Smooth muscle cell (in vitro differentiated cells): ENCODE results near the gene R3HDM2. TPM values are rescaled to one million over a fixed set of nuclear protein-coding genes. Genes with fewer than 3 reads are reported as not detected.

Experiments
- DNase-seq: peaks from one replicate; lab custom pipeline; 2025; ENCODE audit not compliant: unreplicated experiment; lab: John Stamatoyannopoulos, UW
- H2AFZ ChIP-seq: fragments of 200-600 bp; sonication (generic); 2 replicates; pipeline ENCODE4 v1.6.0; 2016; ENCODE audit warnings: antibody characterized with exemption, low read depth, mild to moderate bottlenecking
- H3F3A ChIP-seq: fragments of 200-600 bp; sonication (generic); 2 replicates; pipeline ENCODE4 v1.6.0; 2017; ENCODE audit warnings: antibody characterized with exemption, low read depth
- H3K27ac ChIP-seq: fragments of 200-600 bp; sonication (generic); 2 replicates; pipeline ENCODE4 v1.5.1; 2016; ENCODE audit warnings: low read depth, mild to moderate bottlenecking
- H3K27me3 ChIP-seq: fragments of 200-600 bp; sonication (generic); 2 replicates; pipeline ENCODE4 v1.6.1; 2016; ENCODE audit warnings: low read depth, mild to moderate bottlenecking
- H3K36me3 ChIP-seq: fragments of 200-600 bp; sonication (generic); 2 replicates; pipeline ENCODE4 v1.5.1; 2016; ENCODE audit warnings: low read depth
- H3K4me1 ChIP-seq: fragments of 200-600 bp; sonication (generic); 2 replicates; pipeline ENCODE4 v1.5.1; 2016; ENCODE audit warnings: low read depth
- H3K4me2 ChIP-seq: fragments of 200-600 bp; sonication (generic); 2 replicates; pipeline ENCODE4 v1.6.0; 2016; ENCODE audit warnings: mild to moderate bottlenecking
- H3K4me3 ChIP-seq: fragments of 200-600 bp; sonication (generic); 2 replicates; pipeline ENCODE4 v1.5.1; 2016; ENCODE audit warnings: mild to moderate bottlenecking
- H3K79me2 ChIP-seq: fragments of 200-600 bp; sonication (generic); 2 replicates; pipeline ENCODE4 v1.6.0; 2016; ENCODE audit warnings: low read depth, mild to moderate bottlenecking
- H3K9ac ChIP-seq: fragments of 200-600 bp; sonication (generic); 2 replicates; pipeline ENCODE4 v1.6.0; 2016; ENCODE audit warnings: low read depth
- H3K9me3 ChIP-seq: fragments of 200-600 bp; sonication (generic); replicated peaks from 2 replicates; pipeline ENCODE4 v1.5.1; 2016; ENCODE audit warnings: low read depth
- H4K20me1 ChIP-seq: fragments of 200-600 bp; sonication (generic); 2 replicates; pipeline ENCODE4 v1.6.0; 2016; ENCODE audit warnings: low read depth
- WGBS: methylation state at CpG from one replicate; pipeline ENCODE4 v1.1.7; 2016; ENCODE audit warnings: low lambda C conversion rate; 5-methylcytosine and 5-hydroxymethylcytosine counted together
- polyA plus RNA-seq: library from polyadenylated mRNA; unstranded; fragments of >200 nt; fragmentation: Nextera tagmentation; extraction: Ambion mirVana; gene quantifications from 2 replicates; pipeline ENCODE4 v1.2.1, GENCODE V29; 2016
- small RNA-seq: library from RNA; depleted of rRNA; stranded (forward); fragments of <200 nt; gene quantifications from one replicate; pipeline ENCODE3, GENCODE V24; 2014
- total RNA-seq: library from RNA; depleted of rRNA; stranded (reverse); fragments of >200 nt; gene quantifications from 2 replicates; pipeline ENCODE4 v1.2.3, GENCODE V29; 2014
- TF ChIP-seq, protein P1 (sequence below): fragments of 200-600 bp; sonication (generic); IDR thresholded peaks from 2 replicates; pipeline ENCODE4 v1.5.1; 2017; ENCODE audit warnings: borderline replicate concordance, mild to moderate bottlenecking, antibody characterized with exemption; ENCODE audit not compliant: insufficient read depth, poor library complexity, severe bottlenecking

Gene R3HDM2
- total and polyA plus RNA-seq, 2 experiments from 2014 or later = 12.2 to 16.0 TPM

DNA sequence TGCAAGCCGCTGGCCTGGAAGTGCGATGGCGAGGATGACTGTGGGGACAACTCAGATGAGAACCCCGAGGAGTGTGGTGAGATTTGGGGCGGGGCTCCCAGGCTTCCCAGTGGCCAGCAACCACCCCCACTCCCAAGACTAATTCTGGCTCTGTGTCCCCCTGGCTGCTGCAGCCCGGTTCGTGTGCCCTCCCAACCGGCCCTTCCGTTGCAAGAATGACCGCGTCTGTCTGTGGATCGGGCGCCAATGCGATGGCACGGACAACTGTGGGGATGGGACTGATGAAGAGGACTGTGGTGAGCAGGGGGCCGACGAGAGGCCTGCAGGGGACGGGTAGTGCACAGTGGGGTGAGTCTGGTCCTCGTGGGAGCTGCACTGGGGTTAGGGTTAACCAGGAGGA is 226.4 kb downstream of the R3HDM2 start:
- H3F3A ChIP-seq = no peaks in the 10 kb centered on the region
- H3K27ac ChIP-seq = no peak overlapping the region
- H2AFZ ChIP-seq = no peak overlapping the region
- H3K4me3 ChIP-seq = no peak overlapping the region
- peaks cover 21% of the 10 kb centered on the region for H4K20me1 ChIP-seq
- H3K9ac ChIP-seq = no peak overlapping the region
- H3K9me3 ChIP-seq = no peaks in the 10 kb centered on the region
- TF ChIP-seq, protein P1, sequence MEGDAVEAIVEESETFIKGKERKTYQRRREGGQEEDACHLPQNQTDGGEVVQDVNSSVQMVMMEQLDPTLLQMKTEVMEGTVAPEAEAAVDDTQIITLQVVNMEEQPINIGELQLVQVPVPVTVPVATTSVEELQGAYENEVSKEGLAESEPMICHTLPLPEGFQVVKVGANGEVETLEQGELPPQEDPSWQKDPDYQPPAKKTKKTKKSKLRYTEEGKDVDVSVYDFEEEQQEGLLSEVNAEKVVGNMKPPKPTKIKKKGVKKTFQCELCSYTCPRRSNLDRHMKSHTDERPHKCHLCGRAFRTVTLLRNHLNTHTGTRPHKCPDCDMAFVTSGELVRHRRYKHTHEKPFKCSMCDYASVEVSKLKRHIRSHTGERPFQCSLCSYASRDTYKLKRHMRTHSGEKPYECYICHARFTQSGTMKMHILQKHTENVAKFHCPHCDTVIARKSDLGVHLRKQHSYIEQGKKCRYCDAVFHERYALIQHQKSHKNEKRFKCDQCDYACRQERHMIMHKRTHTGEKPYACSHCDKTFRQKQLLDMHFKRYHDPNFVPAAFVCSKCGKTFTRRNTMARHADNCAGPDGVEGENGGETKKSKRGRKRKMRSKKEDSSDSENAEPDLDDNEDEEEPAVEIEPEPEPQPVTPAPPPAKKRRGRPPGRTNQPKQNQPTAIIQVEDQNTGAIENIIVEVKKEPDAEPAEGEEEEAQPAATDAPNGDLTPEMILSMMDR = no peak
- H3K36me3 ChIP-seq = no peaks in the 10 kb centered on the region
- no peaks in the 10 kb centered on the region for H3K79me2 ChIP-seq
- 98% methylated on average over 19 of the region's 19 CpGs for WGBS
- H3K4me1 ChIP-seq = no peaks in the 10 kb centered on the region
- DNase-seq = no peak
- H3K27me3 ChIP-seq = no peaks in the 10 kb centered on the region
- H3K4me2 ChIP-seq = no peak overlapping the region

DNA sequence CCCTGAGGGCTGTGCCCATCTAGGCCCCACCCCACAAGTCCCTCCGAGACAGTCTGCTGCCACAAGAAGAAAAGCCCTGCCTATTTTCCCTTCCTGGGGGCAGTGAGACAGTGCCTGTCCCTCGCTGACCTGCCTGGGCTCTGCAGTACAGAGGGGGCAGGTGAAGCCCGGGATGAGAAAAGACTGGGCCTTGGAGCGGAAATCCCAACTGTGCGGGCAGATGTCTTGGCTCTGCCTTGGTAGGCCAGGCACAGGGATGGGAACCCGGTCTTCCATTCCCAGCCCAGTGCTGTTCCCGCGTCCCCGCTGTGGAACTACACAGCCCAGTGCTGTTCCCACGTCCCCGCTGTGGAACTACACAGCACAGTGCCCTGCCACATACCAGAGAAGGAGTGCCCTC is 227.1 kb downstream of the R3HDM2 start:
- no peaks in the 10 kb centered on the region for H3K36me3 ChIP-seq
- H3K9ac ChIP-seq = no peak overlapping the region
- H2AFZ ChIP-seq = no peak overlapping the region
- no peaks in the 10 kb centered on the region for H3K4me1 ChIP-seq
- no peak for DNase-seq
- H3K4me2 ChIP-seq = no peak overlapping the region
- TF ChIP-seq, protein P1 = no peak
- H3K4me3 ChIP-seq = no peak overlapping the region
- no peaks in the 10 kb centered on the region for H3K79me2 ChIP-seq
- no peaks in the 10 kb centered on the region for H3K27me3 ChIP-seq
- peaks cover 19% of the 10 kb centered on the region for H4K20me1 ChIP-seq
- H3K9me3 ChIP-seq = no peaks in the 10 kb centered on the region
- H3K27ac ChIP-seq = no peak overlapping the region
- 90% methylated on average over 11 of the region's 11 CpGs for WGBS
- no peaks in the 10 kb centered on the region for H3F3A ChIP-seq

Small RNA genes lying within 50 kb of the gene (small RNA-seq; reads per million reads assigned to genes)
- not detected for gene RNU6-879P

Other genes starting within 250 kb of the R3HDM2 start
- gene NXPH4, start 214.2 kb downstream of the R3HDM2 start, total RNA-seq = 1.6 and 3.9 TPM in 2 replicates
- gene NXPH4, start 214.2 kb downstream of the R3HDM2 start, polyA plus RNA-seq = 8.5 and 10.7 TPM in 2 replicates
- gene SHMT2, start 201.3 kb downstream of the R3HDM2 start, total RNA-seq = 82.1 and 117 TPM in 2 replicates
- gene SHMT2, start 201.3 kb downstream of the R3HDM2 start, polyA plus RNA-seq = 107 TPM in 2 replicates
- 1.4 TPM in 1 of 2 replicates, not detected in the other for gene STAC3, start 179.9 kb downstream of the R3HDM2 start, total RNA-seq
- not detected in 2 replicates for gene STAC3, start 179.9 kb downstream of the R3HDM2 start, polyA plus RNA-seq
- gene INHBC, start 3.7 kb upstream of the R3HDM2 start, total RNA-seq = not detected in 2 replicates
- 0.42 TPM in 1 of 2 replicates, not detected in the other for gene INHBC, start 3.7 kb upstream of the R3HDM2 start, polyA plus RNA-seq
- 5.4 and 11.5 TPM in 2 replicates for gene INHBE, start 24.3 kb upstream of the R3HDM2 start, total RNA-seq
- gene INHBE, start 24.3 kb upstream of the R3HDM2 start, polyA plus RNA-seq = 2.1 and 2.3 TPM in 2 replicates
- gene GLI1, start 28.7 kb upstream of the R3HDM2 start, total RNA-seq = 1.4 and 1.5 TPM in 2 replicates
- 0.50 and 1.2 TPM in 2 replicates for gene GLI1, start 28.7 kb upstream of the R3HDM2 start, polyA plus RNA-seq
- 1.3 TPM in 1 of 2 replicates, not detected in the other for gene ARHGAP9, start 48.8 kb upstream of the R3HDM2 start, total RNA-seq
- not detected in 2 replicates for gene ARHGAP9, start 48.8 kb upstream of the R3HDM2 start, polyA plus RNA-seq
- gene MARS1, start 57.0 kb upstream of the R3HDM2 start, total RNA-seq = 192 and 629 TPM in 2 replicates
- gene MARS1, start 57.0 kb upstream of the R3HDM2 start, polyA plus RNA-seq = 186 and 187 TPM in 2 replicates
- gene DDIT3, start 89.5 kb upstream of the R3HDM2 start, total RNA-seq = 25.8 and 28.4 TPM in 2 replicates
- 27.8 and 43.5 TPM in 2 replicates for gene DDIT3, start 89.5 kb upstream of the R3HDM2 start, polyA plus RNA-seq
- gene MBD6, start 91.8 kb upstream of the R3HDM2 start, total RNA-seq = 3.7 and 9.1 TPM in 2 replicates
- gene MBD6, start 91.8 kb upstream of the R3HDM2 start, polyA plus RNA-seq = 11.7 and 18.4 TPM in 2 replicates
- 88.0 and 107 TPM in 2 replicates for gene DCTN2, start 116.1 kb upstream of the R3HDM2 start, total RNA-seq
- gene DCTN2, start 116.1 kb upstream of the R3HDM2 start, polyA plus RNA-seq = 119 and 127 TPM in 2 replicates
- 2.2 and 2.8 TPM in 2 replicates for gene KIF5A, start 119.0 kb upstream of the R3HDM2 start, total RNA-seq
- 0.34 and 0.53 TPM in 2 replicates for gene KIF5A, start 119.0 kb upstream of the R3HDM2 start, polyA plus RNA-seq
- 39.5 and 53.8 TPM in 2 replicates for gene PIP4K2C, start 160.1 kb upstream of the R3HDM2 start, total RNA-seq
- gene PIP4K2C, start 160.1 kb upstream of the R3HDM2 start, polyA plus RNA-seq = 33.3 and 41.1 TPM in 2 replicates
- 28.9 and 29.4 TPM in 2 replicates for gene DTX3, start 173.8 kb upstream of the R3HDM2 start, total RNA-seq
- 43.0 and 48.2 TPM in 2 replicates for gene DTX3, start 173.8 kb upstream of the R3HDM2 start, polyA plus RNA-seq
- 13.9 and 18.5 TPM in 2 replicates for gene ARHGEF25, start 180.4 kb upstream of the R3HDM2 start, total RNA-seq
- gene ARHGEF25, start 180.4 kb upstream of the R3HDM2 start, polyA plus RNA-seq = 1.5 and 3.8 TPM in 2 replicates
- 1.7 and 1.8 TPM in 2 replicates for gene B4GALNT1, start 202.2 kb upstream of the R3HDM2 start, total RNA-seq
- 2.1 and 5.6 TPM in 2 replicates for gene B4GALNT1, start 202.2 kb upstream of the R3HDM2 start, polyA plus RNA-seq